ENCODE results near the gene RAP2C.

GRCh38 chrX:132169554-132169953 lies 49.7 kb downstream of the RAP2C start:
- TF ChIP-seq POLR2AphosphoS5 (IDR thresholded peaks at IDR 0.05; ENCODE audit: borderline replicate concordance, low read depth, low read length) (no peak), EZH2 (IDR thresholded peaks at IDR 0.05) (no peak), FOXP2 (optimal IDR thresholded peaks at IDR 0.05; ENCODE audit: control extremely low read depth, extremely low read length, insufficient read depth) (no peak)
